NB4 (cell line): Measurements from ENCODE around the gene PTGES3.

Experiments
- DNase-seq: peaks from one replicate; pipeline ENCODE4 v3.0.0; 2010; ENCODE audit warnings: low read depth
- H3K4me3 ChIP-seq: one replicate; pipeline ENCODE4 v1.5.1; 2011; ENCODE audit warnings: mild to moderate bottlenecking, low read depth, low read length, moderate library complexity
- MYC ChIP-seq: IDR thresholded peaks from 2 replicates; pipeline ENCODE4 v1.6.1; 2011; ENCODE audit warnings: low read depth, low read length
- POLR2A ChIP-seq: IDR thresholded peaks from 2 replicates; pipeline ENCODE4 v1.6.1; 2011; ENCODE audit warnings: mild to moderate bottlenecking; ENCODE audit not compliant: insufficient read length; ENCODE audit errors: extremely low read depth
- TF ChIP-seq, protein P1 (sequence below): IDR thresholded peaks from one replicate; pipeline ENCODE4 v1.5.1; 2012; ENCODE audit warnings: low read depth, low read length
- TF ChIP-seq, protein P2 (sequence below): IDR thresholded peaks from 2 replicates; pipeline ENCODE4 v1.6.1; 2011; ENCODE audit warnings: low read depth, low read length

PTGES3 gene

DNA sequence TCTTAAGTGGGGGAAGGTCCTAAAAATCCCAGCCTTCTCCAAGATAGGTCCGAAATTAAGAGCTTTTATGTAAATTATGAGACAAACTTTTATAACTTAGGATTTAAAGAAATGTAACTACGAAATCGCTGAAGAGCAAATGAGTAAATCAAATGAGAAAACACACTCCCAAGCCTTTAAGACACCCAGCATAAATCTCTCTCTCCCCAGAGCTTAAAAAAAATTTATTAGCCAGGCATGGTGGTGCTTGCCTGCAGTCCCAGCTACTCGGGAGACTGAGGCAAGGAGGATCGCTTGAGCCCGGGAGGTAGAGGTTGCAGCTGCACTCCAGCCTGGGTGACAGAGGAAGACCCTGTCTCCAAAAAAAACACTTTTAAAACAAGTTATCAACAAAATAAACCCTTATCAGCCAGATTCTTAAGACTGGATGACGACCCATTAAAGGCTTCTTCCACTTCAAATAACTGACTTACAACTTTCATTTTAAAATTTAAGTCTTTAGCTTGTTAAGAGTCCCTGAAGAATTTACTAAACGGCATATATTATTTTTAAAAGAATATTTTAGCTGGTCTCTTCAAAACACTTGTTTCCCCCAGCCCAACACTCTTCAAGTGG lies 3.2 kb downstream of the PTGES3 start:
- DNase-seq = peak; percentile 34
- TF ChIP-seq MYC = no peak
- TF ChIP-seq, protein P1, sequence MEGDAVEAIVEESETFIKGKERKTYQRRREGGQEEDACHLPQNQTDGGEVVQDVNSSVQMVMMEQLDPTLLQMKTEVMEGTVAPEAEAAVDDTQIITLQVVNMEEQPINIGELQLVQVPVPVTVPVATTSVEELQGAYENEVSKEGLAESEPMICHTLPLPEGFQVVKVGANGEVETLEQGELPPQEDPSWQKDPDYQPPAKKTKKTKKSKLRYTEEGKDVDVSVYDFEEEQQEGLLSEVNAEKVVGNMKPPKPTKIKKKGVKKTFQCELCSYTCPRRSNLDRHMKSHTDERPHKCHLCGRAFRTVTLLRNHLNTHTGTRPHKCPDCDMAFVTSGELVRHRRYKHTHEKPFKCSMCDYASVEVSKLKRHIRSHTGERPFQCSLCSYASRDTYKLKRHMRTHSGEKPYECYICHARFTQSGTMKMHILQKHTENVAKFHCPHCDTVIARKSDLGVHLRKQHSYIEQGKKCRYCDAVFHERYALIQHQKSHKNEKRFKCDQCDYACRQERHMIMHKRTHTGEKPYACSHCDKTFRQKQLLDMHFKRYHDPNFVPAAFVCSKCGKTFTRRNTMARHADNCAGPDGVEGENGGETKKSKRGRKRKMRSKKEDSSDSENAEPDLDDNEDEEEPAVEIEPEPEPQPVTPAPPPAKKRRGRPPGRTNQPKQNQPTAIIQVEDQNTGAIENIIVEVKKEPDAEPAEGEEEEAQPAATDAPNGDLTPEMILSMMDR = no peak
- H3K4me3 ChIP-seq = peak overlapping the region; percentile 98

DNA sequence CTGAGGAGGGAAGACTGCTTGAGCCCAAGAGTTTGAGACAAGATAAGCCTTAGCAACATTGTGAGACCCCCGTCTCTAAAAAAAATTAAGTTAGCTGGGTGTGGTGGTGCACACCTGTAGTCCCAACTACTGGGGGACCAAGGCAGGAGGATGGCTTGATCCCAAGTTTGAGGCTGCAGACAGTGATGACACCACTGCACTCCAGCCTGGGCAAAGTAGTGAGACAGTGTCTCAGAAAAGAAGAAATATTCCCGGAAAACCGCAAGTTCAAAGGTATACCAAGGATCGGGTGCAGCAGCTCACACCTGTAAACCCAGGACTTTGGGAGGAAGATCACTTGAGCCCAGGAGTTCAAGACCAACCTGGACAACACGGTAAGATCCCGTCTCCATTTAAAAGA lies 5.8 kb downstream of the PTGES3 start:
- H3K4me3 ChIP-seq = peak overlapping the region; percentile 35
- TF ChIP-seq POLR2A (no peak), MYC (no peak)
- TF ChIP-seq, protein P2, sequence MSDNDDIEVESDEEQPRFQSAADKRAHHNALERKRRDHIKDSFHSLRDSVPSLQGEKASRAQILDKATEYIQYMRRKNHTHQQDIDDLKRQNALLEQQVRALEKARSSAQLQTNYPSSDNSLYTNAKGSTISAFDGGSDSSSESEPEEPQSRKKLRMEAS = no peak
- TF ChIP-seq, protein P1 = no peak
- no peak for DNase-seq

DNA sequence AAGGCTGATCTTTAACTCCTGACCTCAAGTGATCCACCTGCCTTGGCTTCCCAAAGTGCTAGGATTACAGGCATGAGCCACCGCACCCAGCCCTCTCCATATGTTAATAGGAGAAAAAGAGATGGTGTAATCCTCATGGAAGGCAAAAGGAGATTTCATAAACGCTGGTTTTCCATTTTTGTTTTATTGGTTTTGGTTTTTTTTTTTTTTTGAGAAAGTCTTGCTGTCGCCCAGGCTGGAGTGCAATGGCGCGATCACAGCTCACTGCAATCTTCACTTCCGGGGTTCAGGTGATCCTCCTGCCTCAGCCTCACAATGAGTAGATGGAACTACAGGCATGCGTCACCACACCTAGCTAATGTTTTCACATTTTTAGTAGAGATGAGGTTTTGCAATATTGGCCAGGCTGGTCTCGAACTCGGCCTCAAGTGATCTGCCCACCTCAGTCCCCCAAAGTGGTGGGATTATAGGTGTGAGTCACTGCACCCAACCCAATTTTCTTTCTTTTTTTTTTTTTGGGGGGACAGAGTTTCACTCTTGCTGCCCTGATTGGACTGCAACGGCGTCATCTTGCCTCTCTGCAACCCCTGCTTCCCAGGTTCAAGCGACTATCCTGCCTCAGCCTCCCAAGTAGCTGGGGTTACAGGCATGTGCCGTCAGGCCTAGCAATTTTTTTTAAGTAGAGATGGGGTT lies 8.1 kb downstream of the PTGES3 start:
- no peak for DNase-seq
- TF ChIP-seq, protein P2 = no peak
- TF ChIP-seq, protein P1 = no peak
- TF ChIP-seq POLR2A (no peak), MYC (no peak)
- H3K4me3 ChIP-seq = no peak overlapping the region

DNA sequence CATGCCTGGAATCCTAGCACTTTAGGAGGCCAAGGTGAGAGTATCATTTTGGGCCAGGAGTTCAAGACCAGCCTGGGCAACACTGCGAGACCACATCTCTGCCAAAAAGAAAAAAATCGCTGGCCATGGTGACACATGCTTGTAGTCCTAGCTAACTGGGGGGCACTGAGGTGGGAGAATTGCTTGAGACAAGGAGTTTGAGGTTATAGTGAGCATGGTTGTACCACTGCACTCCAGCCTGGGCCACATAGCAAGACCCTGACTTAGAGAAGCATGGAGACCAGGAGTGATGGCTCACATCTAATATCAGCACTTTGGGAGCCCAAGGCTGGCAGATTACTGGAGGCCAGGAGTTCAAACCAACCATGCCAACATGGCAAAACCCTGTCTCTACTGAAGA lies 9.2 kb downstream of the PTGES3 start:
- no peak for DNase-seq
- no peak overlapping the region for H3K4me3 ChIP-seq
- TF ChIP-seq, protein P2 = no peak
- TF ChIP-seq, protein P1 = no peak
- no peak for TF ChIP-seq POLR2A
- no peak for TF ChIP-seq MYC

DNA sequence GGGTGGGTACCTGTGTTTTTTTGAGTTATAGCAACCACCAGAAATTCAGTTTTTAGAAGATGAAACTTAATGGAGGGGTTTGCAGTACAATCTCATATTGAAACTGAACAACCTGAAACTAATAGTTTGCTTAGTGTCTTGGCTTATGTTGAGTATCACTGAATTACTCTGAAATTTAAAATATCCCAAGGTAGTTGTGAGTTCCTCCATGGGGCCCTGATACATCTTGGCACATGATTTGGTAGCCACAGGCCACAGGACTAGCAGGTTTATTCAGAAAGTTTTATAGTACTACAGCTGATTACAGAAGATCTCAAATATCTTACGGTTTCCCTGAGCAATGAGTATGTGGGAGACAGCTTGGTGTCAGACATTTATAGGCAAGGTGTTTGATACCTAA lies 10.4 kb downstream of the PTGES3 start:
- TF ChIP-seq MYC = no peak
- TF ChIP-seq, protein P2 = no peak
- TF ChIP-seq POLR2A = no peak
- TF ChIP-seq, protein P1 = no peak
- no peak overlapping the region for H3K4me3 ChIP-seq
- no peak for DNase-seq
